Mucosa of descending colon (tissue), 3 donors: ENCODE results near the gene FAM117B. TPM values are rescaled to one million over a fixed set of nuclear protein-coding genes. Genes with fewer than 3 reads are reported as not detected.

ENCODE experiments used
- ATAC-seq: fragments of 200-7000 bp; cut with Tn5 transposase; one replicate; pipeline ENCODE4 v1.9.1; 2020; ENCODE audit warnings: mild to moderate bottlenecking, moderate library complexity
- DNase-seq, 3 donors: peaks; one replicate each; pipeline ENCODE4 v3.0.0-alpha.2; 2020
- H3K36me3 ChIP-seq: fragments of 200-600 bp; one replicate; pipeline ENCODE4 v1.8.0; 2021; ENCODE audit warnings: low read depth, mild to moderate bottlenecking
- H3K4me1 ChIP-seq: fragments of 200-600 bp; one replicate; pipeline ENCODE4 v1.8.0; 2021; ENCODE audit warnings: low read depth, mild to moderate bottlenecking
- H3K4me3 ChIP-seq: fragments of 200-600 bp; one replicate; pipeline ENCODE4 v1.8.0; 2021; ENCODE audit warnings: mild to moderate bottlenecking
- H3K9me3 ChIP-seq: fragments of 200-600 bp; one replicate; pipeline ENCODE4 v1.8.0; 2021; ENCODE audit warnings: mild to moderate bottlenecking
- CTCF ChIP-seq: fragments of 200-600 bp; IDR thresholded peaks from one replicate; pipeline ENCODE4 v1.8.0; 2022; ENCODE audit warnings: antibody characterized with exemption, mild to moderate bottlenecking
- intact Hi-C, 2 donors: fragments of 100-400 bp; cut with DNase I in 1 of 2; cut with micrococcal nuclease in 1 of 2; formaldehyde crosslinking; loops; one replicate each; pipeline versions ENCODE4 v1.11.0 to v1.11.1; 2022; cut with DNase I, micrococcal nuclease
- total RNA-seq, 3 donors: library from RNA; stranded (reverse); fragmentation: NEBNext Ultra II Directional in 2 of 3; extraction: Animal tissue kit (Norgen Biotek cat#: 25700) in 2 of 3; gene quantifications; one replicate each; pipeline versions ENCODE4 v1.2.1 to v1.2.4, GENCODE V29; 2021 to 2023
- donor health status: DM: no; HTN: no; CAD: no; lungs with moderate emphysema.
- donor health status: DM: no; HTN: no; CAD: no.
- donor health status: DM: no; HTN: yes; CAD: no.

FAM117B gene
- total RNA-seq, 3 donors from 2014 or later, result 11.5 to 21.7 (median 15.4) TPM

- H3K4me3 ChIP-seq, result no peak overlapping the region
- H3K36me3 ChIP-seq, result no peaks in the 10 kb centered on the region
- H3K9me3 ChIP-seq, result peaks cover 20% of the 10 kb centered on the region
- DNase-seq, result no peak
- intact Hi-C loops, result no loop called here
- no peak for TF ChIP-seq CTCF
- ATAC-seq, result no peak
- H3K4me1 ChIP-seq, result no peaks in the 10 kb centered on the region
Measured at GRCh38 chr2:202717598-202718310, 83.0 kb downstream of the FAM117B start.

DNA sequence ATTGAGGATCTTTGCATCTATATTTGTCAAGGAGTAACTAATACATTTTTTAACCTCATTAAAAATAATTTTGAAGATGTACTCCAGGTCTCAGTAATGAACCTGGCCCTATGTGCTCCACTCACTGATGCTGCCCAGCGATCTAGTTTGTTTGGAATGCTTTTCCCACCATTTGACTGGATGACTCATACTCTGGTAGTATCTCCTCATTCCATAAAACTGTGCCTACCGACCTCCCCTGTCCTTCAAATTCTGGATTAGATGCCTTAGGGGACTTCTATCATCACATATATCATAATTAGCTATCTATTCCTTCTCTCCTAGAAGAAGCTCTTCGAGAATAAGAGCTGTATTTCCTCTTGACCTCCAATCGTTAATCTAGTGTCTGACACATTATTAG, 83.8 kb downstream of the FAM117B start:
- Histone ChIP-seq H3K4me1 (no peaks in the 10 kb centered on the region), H3K9me3 (peaks cover 12% of the 10 kb centered on the region), H3K4me3 (no peak overlapping the region), H3K36me3 (no peaks in the 10 kb centered on the region)
- DNase-seq (no peak), ATAC-seq (no peak)
- intact Hi-C loops, result no loop called here
- no peak for TF ChIP-seq CTCF

GRCh38 chr2:202720226-202720625, 85.5 kb downstream of the FAM117B start:
- Histone ChIP-seq H3K4me3 (no peak overlapping the region), H3K36me3 (no peaks in the 10 kb centered on the region), H3K9me3 (peaks cover 7% of the 10 kb centered on the region), H3K4me1 (no peaks in the 10 kb centered on the region)
- intact Hi-C loops, result no loop called here
- DNase-seq, result no peak
- ATAC-seq, result no peak
- TF ChIP-seq CTCF, result no peak

DNA sequence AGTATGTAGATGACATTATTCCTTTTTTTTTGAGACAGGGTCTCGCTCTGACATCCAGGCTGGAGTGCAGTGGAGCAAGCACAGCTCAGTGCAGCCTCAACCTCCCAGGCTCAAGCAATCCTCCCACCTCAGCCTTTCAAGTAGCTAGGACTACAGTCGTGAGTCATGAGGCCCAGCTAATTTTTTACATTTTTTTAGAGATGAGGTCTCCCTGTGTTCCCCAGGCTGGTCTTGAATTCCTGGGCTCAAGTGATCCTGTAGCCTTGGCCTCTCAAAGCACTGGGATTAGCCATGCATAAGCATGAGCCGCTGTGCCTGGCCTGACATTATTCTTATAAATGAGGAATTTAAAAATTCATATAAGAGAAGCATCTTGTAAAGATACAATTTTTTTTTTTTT, 86.9 kb downstream of the FAM117B start:
- intact Hi-C loops, result no loop called here
- Histone ChIP-seq H3K9me3 (no peaks in the 10 kb centered on the region), H3K4me3 (no peak overlapping the region), H3K36me3 (no peaks in the 10 kb centered on the region), H3K4me1 (no peaks in the 10 kb centered on the region)
- TF ChIP-seq CTCF, result no peak
- ATAC-seq (no peak), DNase-seq (no peak)

GRCh38 chr2:202723746-202724145, 89.0 kb downstream of the FAM117B start:
- ATAC-seq (no peak), DNase-seq (no peak)
- no peaks in the 10 kb centered on the region for H3K9me3 ChIP-seq
- no peak for TF ChIP-seq CTCF
- no peak overlapping the region for H3K4me3 ChIP-seq
- intact Hi-C loops, result no loop called here
- H3K4me1 ChIP-seq, result no peaks in the 10 kb centered on the region
- H3K36me3 ChIP-seq, result no peaks in the 10 kb centered on the region

DNA sequence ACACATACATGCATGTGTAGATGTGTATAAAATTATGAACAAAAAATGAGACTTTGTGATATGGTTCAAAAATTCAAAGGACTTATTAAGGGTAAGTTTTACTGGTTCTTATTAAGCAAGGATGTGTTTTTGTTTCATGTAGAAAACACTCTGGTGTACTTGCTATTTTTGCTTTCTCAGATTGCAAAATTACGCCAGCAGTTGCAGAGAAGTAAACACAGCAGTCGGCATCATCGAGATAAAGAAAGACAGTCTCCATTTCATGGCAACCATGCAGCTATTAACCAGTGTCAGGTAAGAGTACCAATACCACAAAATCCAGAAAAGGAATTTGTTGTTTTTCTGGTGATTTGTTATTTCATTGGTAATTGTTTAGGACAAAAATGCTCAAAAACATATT, 91.3 kb downstream of the FAM117B start:
- DNase-seq (no peak), ATAC-seq (no peak)
- intact Hi-C loops, result no loop called here
- Histone ChIP-seq H3K4me1 (no peaks in the 10 kb centered on the region), H3K36me3 (no peaks in the 10 kb centered on the region), H3K9me3 (no peaks in the 10 kb centered on the region), H3K4me3 (no peak overlapping the region)
- TF ChIP-seq CTCF, result no peak
